ENCODE measurements around the gene CLDN14.

- TF ChIP-seq POLR2A (IDR thresholded peaks at IDR 0.05) (no peak), CTCF (IDR thresholded peaks at IDR 0.05) (no peak)
Observed at GRCh38 chr21:36489776-36490165, 9.8 kb upstream of the CLDN14 start.
